GM19467 (cell line): Measurements from ENCODE around the gene RGS6.
A peak's percentile ranks its signal among the peaks of the same experiment; 100 is the strongest.
"Not testable (repeated sequence)": the region's sequence is repeated elsewhere in the genome, so short reads cannot be mapped to it uniquely, and the experiment has no call there.

ENCODE experiments used
- ATAC-seq: cut with Tn5 transposase; IDR thresholded peaks from one replicate; pipeline ENCODE4 v1.9.1; 2021; ENCODE audit warnings: mild to moderate bottlenecking, moderate library complexity; ENCODE audit not compliant: unreplicated experiment

The RGS6 gene

GRCh38 chr14:72443991-72444441, 511.8 kb downstream of the RGS6 start:
- no peak for ATAC-seq

- ATAC-seq, result no peak
Observed at GRCh38 chr14:72444701-72445100, 512.5 kb downstream of the RGS6 start.

- ATAC-seq, result no peak
Observed at GRCh38 chr14:72448212-72448611, 516.0 kb downstream of the RGS6 start.

GRCh38 chr14:72450473-72451044, 518.3 kb downstream of the RGS6 start:
- no peak for ATAC-seq

- no peak for ATAC-seq
Observed at GRCh38 chr14:72451054-72451972, 519.1 kb downstream of the RGS6 start.

GRCh38 chr14:72452774-72453173, 520.5 kb downstream of the RGS6 start:
- ATAC-seq, result no peak

GRCh38 chr14:72454388-72455160, 522.3 kb downstream of the RGS6 start:
- ATAC-seq, result no peak

- ATAC-seq, result no peak
Observed at GRCh38 chr14:72457641-72458040, 525.4 kb downstream of the RGS6 start.

GRCh38 chr14:72462056-72462455, 529.8 kb downstream of the RGS6 start:
- no peak for ATAC-seq

GRCh38 chr14:72463291-72463866, 531.1 kb downstream of the RGS6 start:
- ATAC-seq, result no peak

- ATAC-seq, result no peak
Observed at GRCh38 chr14:72464226-72464625, 532.0 kb downstream of the RGS6 start.

GRCh38 chr14:72466325-72466724, 534.1 kb downstream of the RGS6 start:
- ATAC-seq, result no peak

- no peak for ATAC-seq
Observed at GRCh38 chr14:72471346-72471745, 539.1 kb downstream of the RGS6 start.

- no peak for ATAC-seq
Observed at GRCh38 chr14:72472845-72473244, 540.6 kb downstream of the RGS6 start.

GRCh38 chr14:72476657-72477499, 544.6 kb downstream of the RGS6 start:
- ATAC-seq, result peak; percentile 80

- ATAC-seq, result not testable (repeated sequence)
Observed at GRCh38 chr14:72477578-72477977, 545.3 kb downstream of the RGS6 start.

- no peak for ATAC-seq
Observed at GRCh38 chr14:72478471-72478893, 546.3 kb downstream of the RGS6 start.

GRCh38 chr14:72479461-72479931, 547.3 kb downstream of the RGS6 start:
- ATAC-seq, result no peak

- ATAC-seq, result no peak
Observed at GRCh38 chr14:72480464-72481243, 548.4 kb downstream of the RGS6 start.
